SU-DHL-6 (cell line): ENCODE measurements around the gene UROC1.

ENCODE experiments used
- CTCF ChIP-seq: fragments of 200-600 bp; sonication (generic); IDR thresholded peaks from one replicate; pipeline ENCODE4 v1.5.1; 2017; ENCODE audit warnings: antibody characterized with exemption, mild to moderate bottlenecking, low read length, moderate library complexity; ENCODE audit not compliant: insufficient read depth, poor library complexity, severe bottlenecking
- EZH2phosphoT487 ChIP-seq: fragments of 200-600 bp; sonication (generic), shearing (Covaris generic); conservative IDR thresholded peaks from 2 replicates; pipeline ENCODE4 v1.6.1; 2018; ENCODE audit warnings: mild to moderate bottlenecking, antibody characterized with exemption, low read length, moderate library complexity, mixed read lengths

- no peak for TF ChIP-seq CTCF
- no peak for TF ChIP-seq EZH2phosphoT487
Measured at GRCh38 chr3:126507886-126508285, 9.7 kb downstream of the UROC1 start.
